Measurements from ENCODE around the gene CUL1. TPM values are rescaled to one million over a fixed set of nuclear protein-coding genes. Genes with fewer than 3 reads are reported as not detected.

Gene CUL1
- total and polyA plus RNA-seq, 2 experiments from 2014 or later, result 35.6 to 71.3 TPM

DNA sequence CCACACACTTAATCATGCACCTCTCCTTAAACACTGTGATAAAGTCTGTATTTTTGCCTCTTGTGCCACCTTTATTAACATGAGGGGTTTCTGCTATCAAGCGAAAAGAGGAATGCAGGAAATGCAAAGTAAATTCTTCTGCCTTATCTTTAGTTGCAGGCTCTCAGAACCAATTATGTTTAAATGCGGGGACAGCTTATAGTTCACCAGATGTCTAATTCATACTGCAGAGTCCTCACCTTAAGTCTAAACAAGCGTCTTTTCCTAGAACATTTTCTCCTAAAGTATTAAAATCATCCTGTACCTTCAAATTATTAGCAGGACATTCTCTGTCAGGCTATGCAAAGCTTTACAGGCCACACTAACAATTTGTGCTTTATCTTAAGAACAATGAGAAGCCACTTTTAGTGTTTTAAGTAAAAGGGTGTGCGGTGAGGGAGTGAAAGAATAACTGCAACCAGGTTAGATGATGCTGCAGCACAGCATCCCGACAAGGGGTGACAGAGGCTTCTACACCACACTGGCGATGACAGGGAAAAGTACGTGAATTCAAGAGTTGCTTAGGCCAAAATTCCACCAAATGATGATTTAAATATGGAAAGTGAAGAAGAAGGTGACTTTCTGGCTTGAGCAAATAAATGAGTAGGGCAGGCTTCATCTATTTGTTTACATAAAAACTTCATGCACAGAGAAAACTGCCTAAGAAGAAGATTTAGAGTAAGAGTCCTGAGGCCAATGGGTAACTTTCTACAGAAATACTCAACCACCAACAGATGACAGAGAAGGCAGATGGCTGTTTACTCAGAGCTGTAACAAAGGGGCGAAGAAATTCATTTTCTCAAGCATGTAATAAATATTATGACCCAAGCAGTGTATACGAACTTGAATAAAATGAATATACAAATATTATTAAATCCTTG is 149.4 kb downstream of the CUL1 start (continued):
- TF ChIP-seq, protein P1, sequence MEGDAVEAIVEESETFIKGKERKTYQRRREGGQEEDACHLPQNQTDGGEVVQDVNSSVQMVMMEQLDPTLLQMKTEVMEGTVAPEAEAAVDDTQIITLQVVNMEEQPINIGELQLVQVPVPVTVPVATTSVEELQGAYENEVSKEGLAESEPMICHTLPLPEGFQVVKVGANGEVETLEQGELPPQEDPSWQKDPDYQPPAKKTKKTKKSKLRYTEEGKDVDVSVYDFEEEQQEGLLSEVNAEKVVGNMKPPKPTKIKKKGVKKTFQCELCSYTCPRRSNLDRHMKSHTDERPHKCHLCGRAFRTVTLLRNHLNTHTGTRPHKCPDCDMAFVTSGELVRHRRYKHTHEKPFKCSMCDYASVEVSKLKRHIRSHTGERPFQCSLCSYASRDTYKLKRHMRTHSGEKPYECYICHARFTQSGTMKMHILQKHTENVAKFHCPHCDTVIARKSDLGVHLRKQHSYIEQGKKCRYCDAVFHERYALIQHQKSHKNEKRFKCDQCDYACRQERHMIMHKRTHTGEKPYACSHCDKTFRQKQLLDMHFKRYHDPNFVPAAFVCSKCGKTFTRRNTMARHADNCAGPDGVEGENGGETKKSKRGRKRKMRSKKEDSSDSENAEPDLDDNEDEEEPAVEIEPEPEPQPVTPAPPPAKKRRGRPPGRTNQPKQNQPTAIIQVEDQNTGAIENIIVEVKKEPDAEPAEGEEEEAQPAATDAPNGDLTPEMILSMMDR (conservative IDR thresholded peaks at IDR 0.05; ENCODE audit: low read depth in 2 of 2), result no peak
- TF ChIP-seq, protein P2, sequence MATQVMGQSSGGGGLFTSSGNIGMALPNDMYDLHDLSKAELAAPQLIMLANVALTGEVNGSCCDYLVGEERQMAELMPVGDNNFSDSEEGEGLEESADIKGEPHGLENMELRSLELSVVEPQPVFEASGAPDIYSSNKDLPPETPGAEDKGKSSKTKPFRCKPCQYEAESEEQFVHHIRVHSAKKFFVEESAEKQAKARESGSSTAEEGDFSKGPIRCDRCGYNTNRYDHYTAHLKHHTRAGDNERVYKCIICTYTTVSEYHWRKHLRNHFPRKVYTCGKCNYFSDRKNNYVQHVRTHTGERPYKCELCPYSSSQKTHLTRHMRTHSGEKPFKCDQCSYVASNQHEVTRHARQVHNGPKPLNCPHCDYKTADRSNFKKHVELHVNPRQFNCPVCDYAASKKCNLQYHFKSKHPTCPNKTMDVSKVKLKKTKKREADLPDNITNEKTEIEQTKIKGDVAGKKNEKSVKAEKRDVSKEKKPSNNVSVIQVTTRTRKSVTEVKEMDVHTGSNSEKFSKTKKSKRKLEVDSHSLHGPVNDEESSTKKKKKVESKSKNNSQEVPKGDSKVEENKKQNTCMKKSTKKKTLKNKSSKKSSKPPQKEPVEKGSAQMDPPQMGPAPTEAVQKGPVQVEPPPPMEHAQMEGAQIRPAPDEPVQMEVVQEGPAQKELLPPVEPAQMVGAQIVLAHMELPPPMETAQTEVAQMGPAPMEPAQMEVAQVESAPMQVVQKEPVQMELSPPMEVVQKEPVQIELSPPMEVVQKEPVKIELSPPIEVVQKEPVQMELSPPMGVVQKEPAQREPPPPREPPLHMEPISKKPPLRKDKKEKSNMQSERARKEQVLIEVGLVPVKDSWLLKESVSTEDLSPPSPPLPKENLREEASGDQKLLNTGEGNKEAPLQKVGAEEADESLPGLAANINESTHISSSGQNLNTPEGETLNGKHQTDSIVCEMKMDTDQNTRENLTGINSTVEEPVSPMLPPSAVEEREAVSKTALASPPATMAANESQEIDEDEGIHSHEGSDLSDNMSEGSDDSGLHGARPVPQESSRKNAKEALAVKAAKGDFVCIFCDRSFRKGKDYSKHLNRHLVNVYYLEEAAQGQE (IDR thresholded peaks at IDR 0.05; ENCODE audit: unreplicated experiment), result no peak
- no peak for TF ChIP-seq EZH2 (IDR thresholded peaks at IDR 0.05; ENCODE audit: low read depth, unreplicated experiment)
- TF ChIP-seq JUNB (IDR thresholded peaks at IDR 0.05; ENCODE audit: unreplicated experiment), result no peak
- TF ChIP-seq, protein P3, sequence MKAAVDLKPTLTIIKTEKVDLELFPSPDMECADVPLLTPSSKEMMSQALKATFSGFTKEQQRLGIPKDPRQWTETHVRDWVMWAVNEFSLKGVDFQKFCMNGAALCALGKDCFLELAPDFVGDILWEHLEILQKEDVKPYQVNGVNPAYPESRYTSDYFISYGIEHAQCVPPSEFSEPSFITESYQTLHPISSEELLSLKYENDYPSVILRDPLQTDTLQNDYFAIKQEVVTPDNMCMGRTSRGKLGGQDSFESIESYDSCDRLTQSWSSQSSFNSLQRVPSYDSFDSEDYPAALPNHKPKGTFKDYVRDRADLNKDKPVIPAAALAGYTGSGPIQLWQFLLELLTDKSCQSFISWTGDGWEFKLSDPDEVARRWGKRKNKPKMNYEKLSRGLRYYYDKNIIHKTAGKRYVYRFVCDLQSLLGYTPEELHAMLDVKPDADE (IDR thresholded peaks at IDR 0.05), result no peak
- TF ChIP-seq ZNF114 (CRISPR knock-in tag; IDR thresholded peaks at IDR 0.05), result no peak
- TF ChIP-seq STAT1 (IDR thresholded peaks at IDR 0.05; ENCODE audit: unreplicated experiment), result no peak
- TF ChIP-seq NANOG (IDR thresholded peaks at IDR 0.05; ENCODE audit: borderline replicate concordance), result no peak

DNA sequence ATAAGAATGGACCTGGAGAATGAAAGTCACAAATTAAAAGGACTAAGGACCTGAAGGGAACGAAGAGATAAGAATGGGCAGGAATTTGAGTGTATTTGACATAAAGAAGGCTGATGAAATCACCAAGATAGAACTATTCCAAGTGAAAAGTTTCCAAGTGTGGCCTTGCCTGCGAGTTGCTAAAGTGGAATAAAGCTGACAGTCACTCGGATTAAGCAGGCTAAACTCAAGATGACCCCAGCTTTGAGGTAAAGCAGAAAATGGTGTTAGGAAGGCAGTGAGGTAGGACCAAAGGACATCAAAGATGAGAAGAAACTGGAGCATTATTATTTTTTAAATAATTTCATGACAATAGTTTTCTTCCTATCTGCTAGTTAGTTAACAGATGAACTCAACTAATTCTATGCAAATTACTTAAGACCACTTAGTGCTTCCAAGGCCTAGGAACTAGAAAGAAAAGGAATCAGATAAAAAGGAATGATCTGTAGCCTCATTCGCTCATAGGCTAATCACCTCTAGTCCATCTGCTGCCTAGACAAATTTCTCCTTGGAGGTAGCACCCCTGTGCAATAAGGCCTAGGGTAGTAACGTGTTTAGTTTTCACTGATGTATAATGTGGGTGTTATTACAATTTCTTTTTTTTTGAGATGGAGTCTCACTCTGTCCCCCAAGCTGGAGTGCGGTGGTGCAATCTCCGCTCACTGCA is 150.8 kb downstream of the CUL1 start:
- Mint-ChIP-seq H3K27ac (peak overlapping the region; percentile 74), H3K27me3 (ENCODE audit: insufficient read depth, low read depth, poor library complexity) (peaks cover 1% of the 10 kb centered on the region), H3K9me3 (no peaks in the 10 kb centered on the region), H3K4me1 (peaks cover 54% of the 10 kb centered on the region), H3K36me3 (ENCODE audit: low read depth) (no peaks in the 10 kb centered on the region; the same call in 2 of the 3 replicates), H3K4me3 (no peak overlapping the region)
- Histone ChIP-seq H3K9me2 (ENCODE audit: insufficient read depth) (no peaks in the 10 kb centered on the region), H3K27ac (ENCODE audit: low read depth) (peak overlapping the region; percentile 27; the same call in 1 of the 2 replicates), H3K27me3 (ENCODE audit: insufficient read depth) (no peaks in the 10 kb centered on the region), H3F3A (replicated peaks; ENCODE audit: low read depth) (no peaks in the 10 kb centered on the region), H2AFZ (no peak overlapping the region), H4K20me1 (replicated peaks; ENCODE audit: insufficient read depth) (peaks cover 20% of the 10 kb centered on the region), H3K4me2 (peak overlapping the region; percentile 6; the same call in 1 of the 2 replicates), H3K4me1 (ENCODE audit: insufficient read depth) (peaks cover 48% of the 10 kb centered on the region), H3K36me3 (ENCODE audit: insufficient read depth) (no peaks in the 10 kb centered on the region), H3K79me2 (replicated peaks; ENCODE audit: insufficient read depth) (peaks cover 97% of the 10 kb centered on the region), H3K4me3 (no peak overlapping the region)
- DNase-seq (ENCODE audit: low spot score) (no peak), ATAC-seq (no peak)
- TF ChIP-seq ZNF114 (CRISPR knock-in tag; IDR thresholded peaks at IDR 0.05) (no peak), STAT1 (IDR thresholded peaks at IDR 0.05; ENCODE audit: unreplicated experiment) (no peak), ZNF331 (CRISPR knock-in tag; IDR thresholded peaks at IDR 0.05; ENCODE audit: low read depth) (no peak), EZH2 (IDR thresholded peaks at IDR 0.05; ENCODE audit: low read depth, unreplicated experiment) (no peak), POLR2AphosphoS5 (IDR thresholded peaks at IDR 0.05; ENCODE audit: low read depth) (no peak), NANOG (IDR thresholded peaks at IDR 0.05; ENCODE audit: borderline replicate concordance) (no peak), JUNB (IDR thresholded peaks at IDR 0.05; ENCODE audit: unreplicated experiment) (no peak), EZH2phosphoT487 (IDR thresholded peaks at IDR 0.05; ENCODE audit: unreplicated experiment) (no peak)
- TF ChIP-seq, protein P1 (conservative IDR thresholded peaks at IDR 0.05; ENCODE audit: low read depth in 2 of 2), result no peak
- TF ChIP-seq, protein P2 (IDR thresholded peaks at IDR 0.05; ENCODE audit: unreplicated experiment), result no peak
